COLO829 (cell line): ENCODE data around the gene DISP2.

Experiments used
- DNase-seq: peaks from one replicate; pipeline ENCODE4 v3.0.0; 2012; ENCODE audit warnings: low spot score

Gene DISP2

DNA sequence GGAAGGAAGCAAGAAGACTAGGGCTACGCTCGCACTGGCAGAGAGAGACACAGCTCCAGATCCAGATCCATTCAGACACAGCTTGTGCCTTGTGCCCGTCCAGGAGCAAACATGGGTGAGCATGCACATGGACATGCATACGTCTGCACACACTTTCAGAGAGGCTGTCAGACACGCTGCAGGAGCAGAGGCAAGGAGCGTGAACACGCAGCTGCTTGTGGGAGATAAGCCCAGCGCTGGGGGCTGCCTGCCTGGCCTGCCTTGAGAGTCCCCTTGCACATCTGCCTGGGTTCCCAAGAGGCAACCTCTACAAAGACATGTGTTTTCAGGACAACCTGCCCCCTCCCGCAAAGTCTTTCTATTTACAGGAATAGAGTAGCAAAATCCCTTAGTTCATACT, 69.2 kb downstream of the DISP2 start:
- no peak for DNase-seq

DNA sequence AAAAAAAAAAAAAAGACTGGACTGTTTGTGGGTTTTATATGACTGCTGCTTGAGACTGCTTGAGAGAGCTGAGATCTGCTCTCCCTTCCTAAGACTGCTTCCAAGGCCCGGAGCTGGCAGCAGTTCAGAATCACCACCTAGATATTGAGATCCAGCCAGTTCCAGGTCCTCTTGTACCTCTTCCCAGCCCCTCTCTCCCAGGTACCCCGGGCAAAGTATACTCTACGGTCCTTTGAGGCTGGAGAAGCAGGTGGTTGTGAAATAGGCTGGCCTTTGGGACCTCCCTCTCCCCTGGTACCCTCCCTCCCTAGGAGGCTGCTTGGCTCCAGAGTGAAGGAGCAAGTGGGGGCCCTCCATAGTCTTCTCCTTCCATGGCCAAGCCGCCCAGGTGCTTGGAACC, 70.2 kb downstream of the DISP2 start:
- DNase-seq: no peak
